NCI-H748 (cell line): Measurements from ENCODE around the gene PRR23B.
"Not testable (repeated sequence)": the region's sequence is repeated elsewhere in the genome, so short reads cannot be mapped to it uniquely, and the experiment has no call there.

Experiments
- DNase-seq: peaks from one replicate; lab custom pipeline; 2025; ENCODE audit not compliant: unreplicated experiment; lab: John Stamatoyannopoulos, UW

PRR23B gene

GRCh38 chr3:139020868-139021234 is at the start of gene PRR23B:
Gene PRR23B, minus strand, starts transcription at chr3:139020926. Its CDS starts 265 bp downstream, at chr3:139020661.
- DNase-seq, result no peak

GRCh38 chr3:139062918-139063317 is 42.2 kb upstream of the PRR23B start:
- no peak for DNase-seq

- no peak for DNase-seq
Observed at GRCh38 chr3:139052802-139053600, 32.3 kb upstream of the PRR23B start.

- DNase-seq, result no peak
Observed at GRCh38 chr3:139044366-139045210, 23.9 kb upstream of the PRR23B start, which contains the start of gene PRR23C. Gene PRR23C, minus strand, starts transcription at chr3:139044892. Its CDS starts 272 bp downstream, at chr3:139044620.

- no peak for DNase-seq
Observed at GRCh38 chr3:139043554-139044365, 23.0 kb upstream of the PRR23B start.

GRCh38 chr3:139037478-139037877 is 16.8 kb upstream of the PRR23B start:
- DNase-seq, result no peak

- no peak for DNase-seq
Observed at GRCh38 chr3:139032326-139033002, 11.7 kb upstream of the PRR23B start.

GRCh38 chr3:139030576-139030975 is 9.8 kb upstream of the PRR23B start:
- not testable (repeated sequence) for DNase-seq

GRCh38 chr3:139024968-139025367 is 4.2 kb upstream of the PRR23B start:
- DNase-seq, result no peak

GRCh38 chr3:139020036-139020867 is 474 bp downstream of the PRR23B start:
- no peak for DNase-seq

GRCh38 chr3:139016430-139017048 is 4.2 kb downstream of the PRR23B start:
- DNase-seq, result peak; percentile 16

- DNase-seq, result no peak
Observed at GRCh38 chr3:139006051-139006716, 14.5 kb downstream of the PRR23B start, which contains the start of gene PRR23A. Gene PRR23A, minus strand, starts transcription at chr3:139006268. Its CDS starts 0 bp downstream, at chr3:139006268.

GRCh38 chr3:139005356-139005993 is 15.3 kb downstream of the PRR23B start:
- no peak for DNase-seq

- DNase-seq, result no peak
Observed at GRCh38 chr3:138995706-138996105, 25.0 kb downstream of the PRR23B start.

GRCh38 chr3:138987181-138987580 is 33.5 kb downstream of the PRR23B start:
- no peak for DNase-seq

GRCh38 chr3:138985932-138986331 is 34.8 kb downstream of the PRR23B start:
- DNase-seq, result no peak

- no peak for DNase-seq
Observed at GRCh38 chr3:138984816-138985215, 35.9 kb downstream of the PRR23B start.

GRCh38 chr3:138976047-138976446 is 44.7 kb downstream of the PRR23B start:
- no peak for DNase-seq
